HepG2 (cell line): Measurements from ENCODE around the gene LYZ. TPM values are rescaled to one million over a fixed set of nuclear protein-coding genes. Genes with fewer than 3 reads are reported as not detected.
A peak's percentile ranks its signal among the peaks of the same experiment; 100 is the strongest.

ENCODE experiments used
- CBX5 ChIP-seq: sonication (generic); formaldehyde crosslinking; IDR thresholded peaks from 2 replicates; pipeline ENCODE4 v1.4.0; 2020; ENCODE audit warnings: missing genetic modification reagents, borderline replicate concordance
- ELF3 ChIP-seq: IDR thresholded peaks from 2 replicates; pipeline ENCODE4 v1.6.1; 2016; ENCODE audit warnings: missing genetic modification reagents, missing compliant biosample characterization
- KDM5B ChIP-seq: sonication (generic); formaldehyde crosslinking; IDR thresholded peaks from 2 replicates; pipeline ENCODE4 v1.4.0; 2020; ENCODE audit warnings: missing genetic modification reagents, mild to moderate bottlenecking, borderline replicate concordance
- KLF9 ChIP-seq: IDR thresholded peaks from 2 replicates; pipeline ENCODE4 v1.6.1; 2016; ENCODE audit warnings: low read depth
- MIXL1 ChIP-seq: IDR thresholded peaks from 2 replicates; pipeline ENCODE4 v1.6.1; 2016
- NFIC ChIP-seq: IDR thresholded peaks from 2 replicates; pipeline ENCODE4 v1.6.1; 2012; ENCODE audit warnings: mild to moderate bottlenecking, low read length, inconsistent platforms
- PAX8 ChIP-seq: sonication (generic); formaldehyde crosslinking; IDR thresholded peaks from 2 replicates; pipeline ENCODE4 v1.8.0; 2022; ENCODE audit warnings: mild to moderate bottlenecking, missing genetic modification reagents, borderline replicate concordance
- PHF21A ChIP-seq: sonication (generic); formaldehyde crosslinking; IDR thresholded peaks from 2 replicates; pipeline ENCODE4 v1.5.0; 2020; ENCODE audit warnings: mild to moderate bottlenecking, missing genetic modification reagents
- PHF8 ChIP-seq: sonication (generic); formaldehyde crosslinking; IDR thresholded peaks from 2 replicates; pipeline ENCODE4 v1.5.0; 2020; ENCODE audit warnings: missing genetic modification reagents
- SP140L ChIP-seq: sonication (generic); formaldehyde crosslinking; IDR thresholded peaks from 2 replicates; pipeline ENCODE4 v1.4.0; 2020; ENCODE audit warnings: missing genetic modification reagents, borderline replicate concordance
- TAF15 ChIP-seq: fragments of 200-400 bp; formaldehyde crosslinking; IDR thresholded peaks from one replicate; pipeline ENCODE4 v1.6.1; 2018; ENCODE audit warnings: mild to moderate bottlenecking, low read depth, low read length; ENCODE audit not compliant: poor library complexity, severe bottlenecking
- ZEB1 ChIP-seq: IDR thresholded peaks from 2 replicates; pipeline ENCODE4 v1.6.1; 2012; ENCODE audit warnings: mild to moderate bottlenecking, low read depth, inconsistent platforms; ENCODE audit not compliant: insufficient replicate concordance
- ZNF343 ChIP-seq: sonication (generic); formaldehyde crosslinking; IDR thresholded peaks from 2 replicates; pipeline ENCODE4 v1.4.0; 2020; ENCODE audit warnings: mild to moderate bottlenecking, missing genetic modification reagents
- ZNF616 ChIP-seq: sonication (generic); formaldehyde crosslinking; IDR thresholded peaks from 2 replicates; pipeline ENCODE4 v1.5.0; 2020; ENCODE audit warnings: low read depth, mild to moderate bottlenecking, missing genetic modification reagents
- ZNF781 ChIP-seq: sonication (generic); formaldehyde crosslinking; IDR thresholded peaks from 2 replicates; pipeline ENCODE4 v1.5.1; 2020; ENCODE audit warnings: borderline replicate concordance, mild to moderate bottlenecking, missing genetic modification reagents; ENCODE audit errors: not compliant biosample characterization
- ZNF841 ChIP-seq: sonication (generic); formaldehyde crosslinking; IDR thresholded peaks from 2 replicates; pipeline ENCODE4 v1.8.1; 2023; ENCODE audit warnings: missing genetic modification reagents, borderline replicate concordance
- ZNF850 ChIP-seq: sonication (generic); formaldehyde crosslinking; conservative IDR thresholded peaks from 2 replicates; pipeline ENCODE4 v1.9.0; 2021; ENCODE audit warnings: mild to moderate bottlenecking, missing genetic modification reagents
- polyA plus RNA-seq, 8 experiments: library from polyadenylated mRNA; depleted of rRNA in 3 of 8; stranded (reverse) in 7 of 8; unstranded in 1 of 8; fragments of >200 nt; fragmentation: Illumina TruSeq in 4 of 8; extraction: Trizol in 4 of 8; gene quantifications; 2 replicates each; pipeline versions ENCODE4 v1.2.1 to v1.2.3, GENCODE V29; 2011 to 2016; ENCODE audit warnings: low read depth in 4 of 8, missing spikeins in 1 of 8, mixed read lengths in 1 of 8; ENCODE audit not compliant: insufficient read depth in 1 of 8
- total RNA-seq, 5 experiments: library from RNA; depleted of rRNA; stranded (reverse); fragments of >200 nt; fragmentation: Illumina TruSeq; extraction: Trizol; gene quantifications; 2 replicates each; pipeline ENCODE4 v1.2.3, GENCODE V29; 2016; ENCODE audit warnings: low read depth in 1 of 5
- TF ChIP-seq, protein P1 (sequence below): IDR thresholded peaks from 2 replicates; pipeline ENCODE4 v1.6.1; 2018; ENCODE audit warnings: missing genetic modification reagents
- TF ChIP-seq, protein P2 (sequence below): sonication (generic); formaldehyde crosslinking; IDR thresholded peaks from 2 replicates; pipeline ENCODE4 v1.4.0; 2020; ENCODE audit warnings: missing genetic modification reagents
- TF ChIP-seq, protein P3 (sequence below): sonication (generic); formaldehyde crosslinking; IDR thresholded peaks from 2 replicates; pipeline ENCODE4 v1.4.0; 2020; ENCODE audit warnings: mild to moderate bottlenecking, low read depth, missing genetic modification reagents
- TF ChIP-seq, protein P4 (sequence below): IDR thresholded peaks from 2 replicates; pipeline ENCODE4 v1.6.1; 2018; ENCODE audit warnings: missing genetic modification reagents, mild to moderate bottlenecking, missing compliant biosample characterization
- TF ChIP-seq, protein P5 (sequence below): sonication (generic); formaldehyde crosslinking; IDR thresholded peaks from 2 replicates; pipeline ENCODE4 v1.5.1; 2020; ENCODE audit warnings: missing genetic modification reagents, mild to moderate bottlenecking, borderline replicate concordance

LYZ gene
- total and polyA plus RNA-seq, 2 of the 13 experiments (the other 11 are each of a cell fraction or from before 2014, with no cell fraction given), result 1,788 to 2,054 TPM

DNA sequence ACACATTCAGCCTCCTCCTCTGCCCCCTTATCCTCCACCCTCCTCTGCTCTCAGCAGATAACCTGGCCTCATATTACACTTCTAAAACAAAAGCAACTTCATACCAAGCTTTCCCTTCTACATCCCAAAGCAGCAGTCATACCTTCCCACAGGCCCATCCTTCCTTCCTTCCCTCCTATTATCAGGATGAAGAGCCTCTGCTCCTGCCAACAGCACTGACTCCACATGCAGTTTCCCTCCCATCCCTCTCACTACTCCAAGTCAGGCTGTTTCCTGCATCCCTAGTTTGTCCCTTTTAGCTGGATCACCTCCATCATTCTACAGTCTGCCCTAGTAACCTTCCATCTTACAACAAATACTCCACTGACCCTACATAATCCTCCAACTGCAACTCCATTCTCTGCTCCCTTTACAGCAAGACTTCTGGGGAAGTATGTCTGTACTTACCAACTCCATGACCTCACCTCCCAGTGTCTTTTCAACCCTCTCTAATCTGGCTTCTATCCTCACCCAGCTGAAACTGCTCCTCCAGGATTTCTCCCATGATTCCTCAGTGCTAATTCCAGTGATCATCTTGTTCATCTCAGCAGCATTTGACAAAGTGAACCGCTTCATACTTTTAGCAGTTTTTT, 6.5 kb downstream of the LYZ start (continued):
- TF ChIP-seq, protein P1, sequence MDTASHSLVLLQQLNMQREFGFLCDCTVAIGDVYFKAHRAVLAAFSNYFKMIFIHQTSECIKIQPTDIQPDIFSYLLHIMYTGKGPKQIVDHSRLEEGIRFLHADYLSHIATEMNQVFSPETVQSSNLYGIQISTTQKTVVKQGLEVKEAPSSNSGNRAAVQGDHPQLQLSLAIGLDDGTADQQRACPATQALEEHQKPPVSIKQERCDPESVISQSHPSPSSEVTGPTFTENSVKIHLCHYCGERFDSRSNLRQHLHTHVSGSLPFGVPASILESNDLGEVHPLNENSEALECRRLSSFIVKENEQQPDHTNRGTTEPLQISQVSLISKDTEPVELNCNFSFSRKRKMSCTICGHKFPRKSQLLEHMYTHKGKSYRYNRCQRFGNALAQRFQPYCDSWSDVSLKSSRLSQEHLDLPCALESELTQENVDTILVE (CRISPR knock-in tag), result peak; percentile 74; the same call in 1 of the 2 replicates
- 0 out of 2 replicates have a peak, but pooled peaks have one; percentile 27 for TF ChIP-seq KDM5B (CRISPR knock-in tag)
- TF ChIP-seq PAX8, result no peak
- peak; percentile 64 for TF ChIP-seq ZNF781 (CRISPR knock-in tag)
- TF ChIP-seq ZNF850, result no peak
- TF ChIP-seq ZNF841, result peak; percentile 50
- TF ChIP-seq, protein P2, sequence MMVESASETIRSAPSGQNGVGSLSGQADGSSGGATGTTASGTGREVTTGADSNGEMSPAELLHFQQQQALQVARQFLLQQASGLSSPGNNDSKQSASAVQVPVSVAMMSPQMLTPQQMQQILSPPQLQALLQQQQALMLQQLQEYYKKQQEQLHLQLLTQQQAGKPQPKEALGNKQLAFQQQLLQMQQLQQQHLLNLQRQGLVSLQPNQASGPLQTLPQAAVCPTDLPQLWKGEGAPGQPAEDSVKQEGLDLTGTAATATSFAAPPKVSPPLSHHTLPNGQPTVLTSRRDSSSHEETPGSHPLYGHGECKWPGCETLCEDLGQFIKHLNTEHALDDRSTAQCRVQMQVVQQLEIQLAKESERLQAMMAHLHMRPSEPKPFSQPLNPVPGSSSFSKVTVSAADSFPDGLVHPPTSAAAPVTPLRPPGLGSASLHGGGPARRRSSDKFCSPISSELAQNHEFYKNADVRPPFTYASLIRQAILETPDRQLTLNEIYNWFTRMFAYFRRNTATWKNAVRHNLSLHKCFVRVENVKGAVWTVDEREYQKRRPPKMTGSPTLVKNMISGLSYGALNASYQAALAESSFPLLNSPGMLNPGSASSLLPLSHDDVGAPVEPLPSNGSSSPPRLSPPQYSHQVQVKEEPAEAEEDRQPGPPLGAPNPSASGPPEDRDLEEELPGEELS (CRISPR knock-in tag), result peak; percentile 67
- TF ChIP-seq CBX5 (CRISPR knock-in tag), result peak; percentile 83; the same call in 1 of the 2 replicates
- TF ChIP-seq PHF21A (CRISPR knock-in tag), result no peak
- peak; percentile 50; the same call in 1 of the 2 replicates for TF ChIP-seq KLF9 (CRISPR knock-in tag)
- TF ChIP-seq, protein P3, sequence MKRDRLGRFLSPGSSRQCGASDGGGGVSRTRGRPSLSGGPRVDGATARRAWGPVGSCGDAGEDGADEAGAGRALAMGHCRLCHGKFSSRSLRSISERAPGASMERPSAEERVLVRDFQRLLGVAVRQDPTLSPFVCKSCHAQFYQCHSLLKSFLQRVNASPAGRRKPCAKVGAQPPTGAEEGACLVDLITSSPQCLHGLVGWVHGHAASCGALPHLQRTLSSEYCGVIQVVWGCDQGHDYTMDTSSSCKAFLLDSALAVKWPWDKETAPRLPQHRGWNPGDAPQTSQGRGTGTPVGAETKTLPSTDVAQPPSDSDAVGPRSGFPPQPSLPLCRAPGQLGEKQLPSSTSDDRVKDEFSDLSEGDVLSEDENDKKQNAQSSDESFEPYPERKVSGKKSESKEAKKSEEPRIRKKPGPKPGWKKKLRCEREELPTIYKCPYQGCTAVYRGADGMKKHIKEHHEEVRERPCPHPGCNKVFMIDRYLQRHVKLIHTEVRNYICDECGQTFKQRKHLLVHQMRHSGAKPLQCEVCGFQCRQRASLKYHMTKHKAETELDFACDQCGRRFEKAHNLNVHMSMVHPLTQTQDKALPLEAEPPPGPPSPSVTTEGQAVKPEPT (CRISPR knock-in tag), result no peak
- TF ChIP-seq, protein P4, sequence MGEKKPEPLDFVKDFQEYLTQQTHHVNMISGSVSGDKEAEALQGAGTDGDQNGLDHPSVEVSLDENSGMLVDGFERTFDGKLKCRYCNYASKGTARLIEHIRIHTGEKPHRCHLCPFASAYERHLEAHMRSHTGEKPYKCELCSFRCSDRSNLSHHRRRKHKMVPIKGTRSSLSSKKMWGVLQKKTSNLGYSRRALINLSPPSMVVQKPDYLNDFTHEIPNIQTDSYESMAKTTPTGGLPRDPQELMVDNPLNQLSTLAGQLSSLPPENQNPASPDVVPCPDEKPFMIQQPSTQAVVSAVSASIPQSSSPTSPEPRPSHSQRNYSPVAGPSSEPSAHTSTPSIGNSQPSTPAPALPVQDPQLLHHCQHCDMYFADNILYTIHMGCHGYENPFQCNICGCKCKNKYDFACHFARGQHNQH (CRISPR knock-in tag), result peak; percentile 84; the same call in 1 of the 2 replicates
- TF ChIP-seq ZNF343 (CRISPR knock-in tag), result peak; percentile 76; the same call in 1 of the 2 replicates
- TF ChIP-seq NFIC, result peak; percentile 75
- TF ChIP-seq ZNF616 (CRISPR knock-in tag), result no peak; the same call in 1 of the 2 replicates
- TF ChIP-seq TAF15, result no peak
- TF ChIP-seq PHF8 (CRISPR knock-in tag), result peak; percentile 43
- peak; percentile 72; the same call in 1 of the 2 replicates for TF ChIP-seq MIXL1 (CRISPR knock-in tag)
- TF ChIP-seq ZEB1, result no peak
- TF ChIP-seq ELF3 (CRISPR knock-in tag), result peak; percentile 78; the same call in 1 of the 2 replicates
- TF ChIP-seq, protein P5, sequence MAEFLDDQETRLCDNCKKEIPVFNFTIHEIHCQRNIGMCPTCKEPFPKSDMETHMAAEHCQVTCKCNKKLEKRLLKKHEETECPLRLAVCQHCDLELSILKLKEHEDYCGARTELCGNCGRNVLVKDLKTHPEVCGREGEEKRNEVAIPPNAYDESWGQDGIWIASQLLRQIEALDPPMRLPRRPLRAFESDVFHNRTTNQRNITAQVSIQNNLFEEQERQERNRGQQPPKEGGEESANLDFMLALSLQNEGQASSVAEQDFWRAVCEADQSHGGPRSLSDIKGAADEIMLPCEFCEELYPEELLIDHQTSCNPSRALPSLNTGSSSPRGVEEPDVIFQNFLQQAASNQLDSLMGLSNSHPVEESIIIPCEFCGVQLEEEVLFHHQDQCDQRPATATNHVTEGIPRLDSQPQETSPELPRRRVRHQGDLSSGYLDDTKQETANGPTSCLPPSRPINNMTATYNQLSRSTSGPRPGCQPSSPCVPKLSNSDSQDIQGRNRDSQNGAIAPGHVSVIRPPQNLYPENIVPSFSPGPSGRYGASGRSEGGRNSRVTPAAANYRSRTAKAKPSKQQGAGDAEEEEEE (CRISPR knock-in tag), result no peak
- TF ChIP-seq SP140L (CRISPR knock-in tag), result 0 out of 2 replicates have a peak, but pooled peaks have one; percentile 36
